Kidney epithelial cell (primary cell): ENCODE results near the gene P4HA2. TPM values are rescaled to one million over a fixed set of nuclear protein-coding genes. Genes with fewer than 3 reads are reported as not detected.

Source experiments
- DNase-seq: peaks from one replicate; pipeline ENCODE4 v3.0.0-alpha.2; 2010; ENCODE audit warnings: low read depth
- H3K27me3 ChIP-seq: 2 replicates; pipeline ENCODE4 v1.6.0; 2011; ENCODE audit warnings: low read length; ENCODE audit not compliant: control insufficient read depth, insufficient read depth
- H3K36me3 ChIP-seq: 2 replicates; pipeline ENCODE4 v1.5.1; 2011; ENCODE audit warnings: low read length; ENCODE audit not compliant: control insufficient read depth, insufficient read depth
- H3K4me3 ChIP-seq: 2 replicates; pipeline ENCODE4 v1.5.1; 2011; ENCODE audit warnings: low read depth, mild to moderate bottlenecking, control low read depth, low read length
- total RNA-seq: library from RNA; depleted of rRNA; stranded (reverse); fragments of >200 nt; gene quantifications from 2 replicates; pipeline ENCODE4 v1.2.3, GENCODE V29; 2015
- TF ChIP-seq, protein P1 (sequence below): IDR thresholded peaks from 2 replicates; pipeline ENCODE4 v1.5.1; 2011; ENCODE audit warnings: mild to moderate bottlenecking, moderate library complexity, low read length, control low read depth, inconsistent platforms; ENCODE audit not compliant: insufficient read depth, poor library complexity, severe bottlenecking

The P4HA2 gene
- total RNA-seq, 1 donor from 2014 or later = 77.5 TPM

DNA sequence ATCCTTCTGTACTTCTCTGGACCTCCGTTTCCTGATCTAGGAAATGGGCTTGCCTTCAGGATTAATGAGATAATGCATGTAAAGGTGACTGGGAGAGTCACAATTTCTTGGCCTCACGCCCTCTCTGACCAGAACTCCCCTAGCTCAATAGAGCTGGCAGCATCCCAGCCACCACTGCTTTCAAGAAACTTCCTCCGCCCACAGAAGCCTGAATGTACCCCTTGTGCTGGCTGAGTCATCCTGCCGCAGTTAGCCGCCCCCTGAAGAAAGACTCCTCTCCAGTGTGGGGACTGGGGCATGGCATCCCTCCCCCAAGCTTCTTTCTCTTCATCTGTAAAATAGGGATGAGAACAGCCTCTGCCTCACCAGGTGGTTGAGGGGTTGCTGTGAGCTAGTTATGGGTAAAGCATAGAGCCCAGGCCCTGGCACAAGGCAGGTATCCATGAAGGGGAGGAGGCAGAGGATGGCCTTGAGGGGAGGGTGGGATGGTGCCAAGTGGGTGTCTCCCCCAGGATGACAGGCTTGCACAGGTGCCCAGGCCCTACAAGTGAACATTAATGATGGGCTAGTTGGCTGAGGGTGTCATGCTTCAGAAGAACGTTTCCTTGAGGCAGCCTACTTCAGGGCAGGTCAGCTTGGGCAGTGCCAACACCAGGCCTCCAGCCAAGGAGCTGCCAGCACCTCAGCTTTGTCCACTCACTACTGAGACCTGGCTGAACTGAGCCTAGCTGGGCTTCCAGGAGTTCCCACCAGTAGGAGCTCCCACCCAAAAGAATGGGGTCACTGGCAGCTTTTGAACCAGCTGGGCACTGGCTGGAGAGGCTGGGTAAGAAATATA, 33.3 kb upstream of the P4HA2 start:
- TF ChIP-seq, protein P1, sequence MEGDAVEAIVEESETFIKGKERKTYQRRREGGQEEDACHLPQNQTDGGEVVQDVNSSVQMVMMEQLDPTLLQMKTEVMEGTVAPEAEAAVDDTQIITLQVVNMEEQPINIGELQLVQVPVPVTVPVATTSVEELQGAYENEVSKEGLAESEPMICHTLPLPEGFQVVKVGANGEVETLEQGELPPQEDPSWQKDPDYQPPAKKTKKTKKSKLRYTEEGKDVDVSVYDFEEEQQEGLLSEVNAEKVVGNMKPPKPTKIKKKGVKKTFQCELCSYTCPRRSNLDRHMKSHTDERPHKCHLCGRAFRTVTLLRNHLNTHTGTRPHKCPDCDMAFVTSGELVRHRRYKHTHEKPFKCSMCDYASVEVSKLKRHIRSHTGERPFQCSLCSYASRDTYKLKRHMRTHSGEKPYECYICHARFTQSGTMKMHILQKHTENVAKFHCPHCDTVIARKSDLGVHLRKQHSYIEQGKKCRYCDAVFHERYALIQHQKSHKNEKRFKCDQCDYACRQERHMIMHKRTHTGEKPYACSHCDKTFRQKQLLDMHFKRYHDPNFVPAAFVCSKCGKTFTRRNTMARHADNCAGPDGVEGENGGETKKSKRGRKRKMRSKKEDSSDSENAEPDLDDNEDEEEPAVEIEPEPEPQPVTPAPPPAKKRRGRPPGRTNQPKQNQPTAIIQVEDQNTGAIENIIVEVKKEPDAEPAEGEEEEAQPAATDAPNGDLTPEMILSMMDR = no peak
- H3K4me3 ChIP-seq = no peak overlapping the region

DNA sequence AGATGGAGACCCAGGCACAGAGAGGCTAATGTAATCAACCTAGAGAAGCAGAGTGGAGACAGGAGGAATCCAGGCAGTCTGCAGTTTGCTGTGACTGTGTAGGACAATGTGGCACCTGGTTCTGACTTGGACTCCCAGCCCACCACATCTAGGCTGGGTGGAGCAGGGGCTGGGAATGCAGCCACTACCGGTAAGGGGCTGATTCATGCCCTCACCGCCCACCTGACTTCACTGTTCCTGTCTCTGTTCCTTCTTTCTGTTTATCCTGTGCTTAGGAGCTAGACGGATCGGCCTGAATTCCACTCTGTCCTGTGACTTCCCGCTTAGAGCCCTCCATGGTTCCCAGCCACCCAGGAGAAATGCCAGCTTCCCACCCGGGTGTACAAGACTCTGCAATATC, 32.4 kb upstream of the P4HA2 start:
- DNase-seq = no peak
- Histone ChIP-seq H3K36me3 (peaks cover 7% of the 10 kb centered on the region), H3K4me3 (peak overlapping the region; percentile 12), H3K27me3 (no peaks in the 10 kb centered on the region)
- TF ChIP-seq, protein P1 = no peak

More for the DNA sequence above, 33.3 kb upstream of the P4HA2 start:
- DNase-seq = peak; percentile 88
- Histone ChIP-seq H3K36me3 (peaks cover 7% of the 10 kb centered on the region), H3K27me3 (no peaks in the 10 kb centered on the region)

DNA sequence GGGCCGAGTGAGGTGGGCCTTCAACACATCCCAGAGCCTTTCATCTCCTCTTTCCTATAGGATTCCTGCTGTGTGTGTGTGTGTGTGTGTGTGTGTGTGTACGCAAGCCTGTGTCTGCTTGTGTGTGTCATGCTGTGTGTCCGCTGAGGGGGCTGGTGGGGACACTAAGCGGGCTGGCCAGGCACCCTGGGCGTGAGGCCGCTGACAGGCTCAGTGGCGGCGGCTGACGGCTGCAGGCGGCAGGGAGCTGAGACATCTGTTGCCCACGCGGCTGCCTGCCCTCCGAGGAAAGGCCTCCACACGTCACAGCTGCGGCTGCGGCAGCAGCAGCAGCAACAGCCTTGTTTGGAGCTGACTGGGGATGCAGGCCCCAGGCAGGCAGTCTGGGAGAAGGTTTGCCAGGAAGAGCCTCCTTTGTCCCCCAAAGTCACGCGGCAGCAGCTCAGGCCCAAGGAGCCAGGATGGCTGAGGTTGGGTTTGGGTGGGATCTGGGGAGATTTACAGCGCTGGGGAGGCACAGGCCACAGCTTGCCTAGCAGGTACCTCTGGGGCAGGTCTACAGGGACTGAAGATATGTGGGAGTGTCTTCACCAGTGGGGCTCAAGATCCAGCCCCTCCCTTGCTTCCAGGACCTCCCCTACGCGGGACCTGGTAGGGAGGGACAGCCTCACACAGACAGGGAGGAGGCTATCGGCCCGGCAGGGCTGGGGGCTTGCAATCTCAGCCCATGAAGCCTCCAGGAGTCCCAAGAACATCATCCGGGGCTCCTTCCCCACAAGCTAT, 31.6 kb upstream of the P4HA2 start:
- Histone ChIP-seq H3K36me3 (peaks cover 5% of the 10 kb centered on the region), H3K27me3 (no peaks in the 10 kb centered on the region), H3K4me3 (peak overlapping the region; percentile 86)
- no peak for DNase-seq
- TF ChIP-seq, protein P1 = no peak

DNA sequence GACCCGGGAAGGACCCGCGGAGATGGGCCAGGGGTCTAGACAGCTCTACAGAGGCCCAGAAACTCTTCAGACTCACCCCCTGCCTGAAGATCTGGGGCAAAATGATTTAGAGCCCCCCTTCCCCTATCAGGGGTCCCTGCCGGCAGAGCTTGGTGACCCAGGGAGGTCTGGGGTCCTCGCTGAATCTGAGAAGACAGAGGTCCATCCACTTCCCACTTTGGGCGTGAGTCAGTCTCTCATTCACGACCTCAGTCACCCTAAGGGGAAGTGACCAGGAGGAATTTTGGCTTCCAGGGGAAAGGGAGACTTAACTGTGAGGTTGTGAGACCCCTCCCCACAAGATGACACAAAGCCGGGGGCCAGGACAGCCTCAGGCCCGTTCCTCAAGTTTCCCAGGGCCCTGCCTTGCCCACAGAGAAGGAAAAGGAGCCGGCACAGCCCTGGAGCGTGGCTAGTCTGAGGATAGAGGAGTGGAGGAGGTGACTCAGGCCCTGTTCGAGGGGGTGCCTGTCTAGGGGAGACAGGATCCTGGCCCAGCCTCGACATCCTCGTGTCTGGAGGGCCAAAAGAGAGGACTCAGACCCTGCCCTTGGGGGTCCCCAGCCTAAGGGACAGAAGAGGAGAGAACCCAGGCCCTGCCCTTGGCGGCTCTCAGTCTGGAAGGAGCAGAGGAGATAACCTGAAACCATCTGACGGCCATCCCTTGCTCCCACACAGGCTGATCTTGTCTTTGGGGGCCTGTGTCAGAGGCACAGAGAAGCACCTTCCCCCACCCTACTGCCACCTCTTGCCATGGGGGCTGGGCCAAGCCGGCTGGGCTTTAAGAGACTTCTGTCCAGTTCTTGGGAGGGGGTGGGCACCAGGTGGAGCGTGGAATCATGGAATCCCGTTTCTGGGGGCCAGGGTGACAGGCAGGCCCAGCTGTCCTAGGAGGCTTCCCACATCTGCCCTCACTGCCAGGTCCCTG, 30.7 kb upstream of the P4HA2 start:
- no peak for DNase-seq
- Histone ChIP-seq H3K36me3 (peaks cover 5% of the 10 kb centered on the region), H3K4me3 (peak overlapping the region; percentile 86), H3K27me3 (no peaks in the 10 kb centered on the region)
- TF ChIP-seq, protein P1 = no peak

DNA sequence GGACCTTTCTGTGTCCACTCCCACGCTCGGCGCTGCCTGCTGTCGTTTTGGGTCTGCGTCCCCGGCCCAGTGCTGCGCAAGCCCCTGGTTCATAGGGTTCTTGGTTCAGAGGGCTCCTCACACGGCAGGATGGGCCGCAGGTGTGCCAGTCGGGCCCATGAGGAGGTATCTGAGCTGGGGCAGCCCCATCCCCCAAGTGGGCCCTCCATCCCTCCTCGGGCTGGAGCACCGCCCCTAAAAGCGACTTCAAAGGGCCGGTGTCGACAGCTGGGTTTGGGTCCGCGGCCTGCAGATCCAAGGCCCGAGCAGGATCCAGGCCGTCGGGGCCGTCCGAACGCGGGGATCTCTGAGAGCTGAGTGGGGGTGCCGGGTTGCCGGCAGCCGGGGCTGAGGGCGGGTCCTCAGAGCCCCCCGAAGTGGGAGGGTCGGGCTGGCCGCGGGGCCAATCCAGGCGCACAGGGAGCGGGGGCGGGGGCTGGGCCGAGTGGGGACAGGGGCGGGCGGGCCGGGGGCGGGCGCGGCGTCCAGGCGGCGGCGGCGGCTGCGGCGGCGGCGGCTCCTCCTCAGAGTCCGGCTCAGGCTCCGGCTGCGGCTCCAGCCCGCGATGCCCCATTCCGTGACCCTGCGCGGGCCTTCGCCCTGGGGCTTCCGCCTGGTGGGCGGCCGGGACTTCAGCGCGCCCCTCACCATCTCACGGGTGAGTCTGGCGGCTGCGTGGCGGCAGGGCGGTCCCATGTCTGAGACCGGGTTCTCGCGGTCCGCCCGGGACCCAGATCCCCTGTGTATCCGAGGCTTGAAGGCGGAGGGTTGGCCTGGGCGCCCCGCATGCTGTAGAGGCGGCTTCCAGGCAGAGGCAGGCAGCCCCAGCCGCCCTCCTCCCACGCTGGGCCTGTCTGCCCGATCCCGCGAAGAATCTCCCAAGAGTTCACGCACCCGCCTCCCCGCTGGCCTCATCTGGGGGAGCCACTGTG, 29.8 kb upstream of the P4HA2 start, which contains the start of gene PDLIM4:
Gene PDLIM4 (plus strand): TSS at position 566 of the 971 bp plus-strand sequence. CDS start 39 bp downstream, at position 605.
- Histone ChIP-seq H3K36me3 (peaks cover 4% of the 10 kb centered on the region), H3K27me3 (no peaks in the 10 kb centered on the region), H3K4me3 (peak within 1 kb of the TSS; percentile 86)
- TF ChIP-seq, protein P1 = no peak
- DNase-seq = no peak
